Brain pericyte (primary cell): ENCODE results near the gene TMEM263.
"Not testable (repeated sequence)": the region's sequence is repeated elsewhere in the genome, so short reads cannot be mapped to it uniquely, and the experiment has no call there.

Source experiments
- DNase-seq: peaks from one replicate; pipeline ENCODE4 v3.0.0-alpha.2; 2012; ENCODE audit warnings: low read depth, low spot score

TMEM263 gene

DNA sequence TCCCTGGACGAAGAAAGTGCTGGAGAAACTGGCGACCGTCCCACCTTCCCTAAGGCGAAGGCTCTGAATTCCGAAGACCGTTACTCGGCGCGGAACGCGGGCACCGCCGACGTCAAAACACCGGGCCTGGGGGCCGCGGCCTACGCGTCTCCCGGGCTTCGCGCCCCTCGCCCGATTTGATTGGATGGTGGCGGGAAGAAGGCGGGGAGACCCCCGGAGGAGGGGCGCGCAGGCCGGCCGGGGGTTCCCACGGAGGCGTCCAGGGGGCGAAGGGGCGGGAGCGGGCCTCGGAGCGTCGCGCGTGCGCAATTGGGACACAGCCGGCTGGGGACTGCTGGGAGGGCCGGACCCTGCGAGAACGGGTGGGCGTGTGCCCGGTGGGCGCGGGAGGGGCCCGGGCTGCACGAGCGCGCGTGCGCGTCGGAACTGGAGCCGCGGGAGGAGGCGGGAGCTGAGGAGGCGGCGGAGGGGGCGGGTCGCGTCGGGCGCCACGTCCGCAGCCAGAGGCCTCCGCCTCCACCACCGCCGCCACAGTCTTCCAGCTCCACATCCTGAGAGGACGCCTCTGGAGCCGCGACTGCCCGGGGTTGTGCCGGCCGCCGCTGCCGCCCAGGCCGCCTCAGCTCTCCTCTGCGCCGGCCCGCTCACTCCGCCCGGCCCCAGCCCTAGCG, at the start of gene TMEM263:
TSS of gene TMEM263 (plus strand) at position 531 of the 671 bp plus-strand sequence. CDS start 11,210 bp downstream, outside the sequence.
- DNase-seq = peak; percentile 91

GRCh38 chr12:106906715-106907114, 49.0 kb upstream of the TMEM263 start:
- DNase-seq = no peak

DNA sequence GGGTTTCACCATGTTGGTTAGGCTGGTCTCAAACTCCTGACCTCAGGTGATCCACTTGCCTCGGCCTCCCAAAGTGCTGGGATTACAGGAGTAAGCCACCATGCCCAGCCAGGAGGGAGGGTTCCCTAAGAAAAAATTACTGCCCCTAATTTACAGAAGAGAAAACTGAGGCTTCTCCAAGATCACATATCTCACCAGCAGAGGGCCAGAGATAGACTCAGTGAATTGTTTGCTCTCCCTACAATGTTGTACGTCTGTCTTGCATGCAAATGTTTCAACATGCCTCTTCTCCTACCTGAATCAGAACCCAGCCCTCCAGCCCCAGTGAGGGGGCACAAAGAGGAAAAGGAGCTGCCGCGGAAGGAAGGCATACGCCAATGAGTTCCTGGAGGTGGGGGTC, 48.3 kb upstream of the TMEM263 start:
- no peak for DNase-seq

DNA sequence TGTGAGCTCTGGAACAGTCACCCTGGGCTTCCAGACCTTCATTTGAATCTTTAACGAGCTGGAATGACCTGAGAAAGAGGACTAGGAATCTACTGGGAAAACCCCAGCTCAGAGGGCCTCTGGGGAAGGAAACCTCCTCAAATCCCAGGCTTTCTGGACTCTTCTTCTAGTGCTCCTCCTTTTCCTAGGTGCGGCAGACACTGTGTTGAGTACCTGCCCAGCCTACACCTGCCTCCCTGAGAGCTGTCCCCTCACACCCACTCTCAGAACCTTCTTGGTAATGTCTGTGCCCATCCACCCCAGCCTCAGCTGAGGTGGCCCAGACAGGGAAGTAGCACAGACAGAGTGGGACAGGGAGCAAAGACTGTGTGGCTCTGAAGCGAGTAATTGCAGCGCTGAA, 47.9 kb upstream of the TMEM263 start:
- DNase-seq = no peak

GRCh38 chr12:106908561-106908960, 47.1 kb upstream of the TMEM263 start:
- DNase-seq = no peak

- no peak for DNase-seq
Measured at GRCh38 chr12:106910202-106910601, 45.5 kb upstream of the TMEM263 start.

DNA sequence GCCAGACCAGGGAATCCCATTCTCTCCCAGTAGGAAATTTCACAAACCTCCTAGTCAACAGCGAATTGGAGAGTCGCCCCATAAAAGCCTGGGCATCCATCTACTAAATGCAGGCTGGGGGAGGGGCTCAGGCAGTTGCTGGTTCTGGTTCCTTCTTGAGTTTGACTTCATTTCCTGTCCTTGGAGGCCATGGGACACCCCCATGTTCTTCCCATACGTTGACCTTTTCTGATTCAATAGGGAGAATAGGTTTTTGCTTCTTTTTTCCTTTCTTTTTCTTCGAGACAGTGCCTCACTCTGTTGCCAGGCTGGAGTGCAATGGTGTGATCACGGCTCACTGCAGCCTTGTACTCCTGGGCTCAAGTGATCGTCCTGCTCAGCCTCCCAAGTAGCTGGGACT, 44.1 kb upstream of the TMEM263 start:
- DNase-seq = no peak

GRCh38 chr12:106913456-106913855, 42.3 kb upstream of the TMEM263 start:
- DNase-seq = no peak

- no peak for DNase-seq
Measured at GRCh38 chr12:106914796-106915634, 40.7 kb upstream of the TMEM263 start.

DNA sequence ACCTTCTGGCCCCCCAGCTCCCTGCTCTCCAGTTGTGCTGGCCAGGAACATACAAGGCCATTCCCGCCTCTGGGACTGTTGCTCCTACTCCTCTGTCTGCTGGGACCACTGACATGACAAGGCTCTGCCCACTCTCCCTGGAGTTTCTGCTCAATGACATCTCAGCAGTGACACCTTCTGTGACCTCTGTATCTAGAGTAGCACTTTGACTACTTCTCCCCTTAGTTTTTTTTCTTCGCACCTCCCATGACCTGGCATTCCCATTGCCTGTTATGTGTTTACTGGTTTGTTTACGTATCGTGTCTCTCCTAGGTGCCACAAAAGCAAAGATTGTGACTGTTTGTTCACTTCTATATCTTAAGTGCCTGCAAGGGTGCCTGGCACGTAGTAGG, 40.1 kb upstream of the TMEM263 start:
- no peak for DNase-seq

GRCh38 chr12:106917503-106917902, 38.2 kb upstream of the TMEM263 start:
- DNase-seq = no peak

DNA sequence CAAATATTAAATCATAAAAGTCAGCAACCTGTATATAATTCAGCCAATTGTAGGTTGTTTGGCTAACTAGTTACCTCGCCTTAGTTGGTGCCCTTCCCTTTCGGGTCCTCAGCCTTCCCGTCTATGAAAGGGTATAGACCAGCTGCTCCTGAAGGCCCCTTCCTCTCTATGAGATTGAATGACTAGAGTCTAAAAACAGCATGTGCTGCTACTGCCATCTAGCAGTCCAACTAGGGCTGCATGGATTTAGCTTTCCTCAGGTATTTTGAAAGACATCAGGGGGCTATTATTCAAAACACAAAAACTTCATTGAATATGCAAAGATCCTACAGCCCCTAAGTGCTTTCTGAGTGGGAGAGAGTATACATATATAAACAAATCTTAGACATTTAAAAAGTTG, 37.0 kb upstream of the TMEM263 start:
- DNase-seq = no peak

GRCh38 chr12:106919910-106920544, 35.7 kb upstream of the TMEM263 start:
- peak; percentile 27 for DNase-seq

GRCh38 chr12:106921976-106922375, 33.7 kb upstream of the TMEM263 start:
- DNase-seq = not testable (repeated sequence)

DNA sequence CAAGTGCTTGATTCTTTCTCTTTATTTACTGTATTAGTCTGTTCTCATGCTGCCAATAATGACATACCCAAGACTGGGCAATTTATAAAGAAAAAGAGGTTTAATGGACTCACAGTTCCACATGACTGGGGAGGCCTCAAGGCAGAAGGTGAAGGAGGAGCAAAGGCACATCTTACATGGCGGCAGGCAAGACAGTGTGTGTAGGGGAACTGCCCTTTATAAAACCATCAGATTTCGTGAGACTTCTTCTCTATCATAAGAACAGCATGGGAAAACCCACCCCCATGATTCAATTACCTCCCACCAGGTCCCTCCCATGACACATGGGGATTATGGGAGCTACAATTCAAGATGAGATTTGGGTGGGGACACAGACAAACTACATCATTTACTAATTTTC, 32.1 kb upstream of the TMEM263 start:
- not testable (repeated sequence) for DNase-seq

DNA sequence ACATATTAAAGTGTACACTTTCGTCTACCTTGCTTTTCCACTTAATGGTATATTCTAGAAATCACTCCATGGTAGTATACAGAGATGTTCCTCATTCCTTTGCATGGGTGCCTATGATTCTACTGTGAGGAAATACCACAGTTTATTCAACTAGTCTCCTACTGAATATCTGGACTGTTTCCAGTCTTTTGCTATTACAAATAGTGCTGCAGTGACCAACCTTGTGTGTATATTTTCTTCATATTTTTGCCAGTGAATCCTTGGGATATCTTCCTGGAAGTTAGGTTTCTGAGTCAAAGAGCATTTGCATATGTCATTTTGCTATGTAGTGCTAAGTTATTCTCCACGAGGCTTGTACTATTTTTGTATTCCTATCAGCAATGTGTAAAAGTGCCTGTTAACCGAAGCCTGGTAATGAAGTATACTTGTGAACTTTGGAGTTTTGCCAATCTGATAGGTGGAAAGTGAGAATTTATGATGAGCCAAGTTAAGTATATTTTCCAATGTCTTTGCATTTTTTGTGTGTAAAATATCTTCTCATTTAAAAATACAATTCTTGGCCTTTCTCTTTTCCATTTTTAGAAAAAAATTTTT, 31.3 kb upstream of the TMEM263 start:
- no peak for DNase-seq

GRCh38 chr12:106926657-106927056, 29.1 kb upstream of the TMEM263 start:
- no peak for DNase-seq

DNA sequence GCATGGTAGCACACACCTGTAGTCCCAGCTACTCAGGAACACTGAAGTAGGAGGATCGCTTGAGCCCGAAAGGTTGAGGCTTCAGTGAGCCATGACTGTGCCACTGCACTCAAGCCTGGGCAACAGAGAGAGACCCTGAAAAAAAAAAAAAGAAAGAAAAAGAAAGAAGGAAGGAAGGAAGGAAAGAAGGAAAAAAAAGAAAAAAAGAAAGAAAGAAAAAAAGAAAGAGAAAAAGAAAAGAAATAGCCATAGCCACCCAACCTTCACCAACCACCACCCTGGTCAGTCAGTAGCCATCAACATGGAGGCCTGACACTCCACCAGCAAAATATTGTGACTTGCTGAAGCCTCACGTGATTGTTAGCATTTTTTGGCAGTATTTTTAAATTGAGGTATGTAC, 21.4 kb upstream of the TMEM263 start:
- DNase-seq = no peak

GRCh38 chr12:106941481-106942156, 14.1 kb upstream of the TMEM263 start:
- DNase-seq = no peak

GRCh38 chr12:106942775-106943174, 12.9 kb upstream of the TMEM263 start:
- DNase-seq = no peak

DNA sequence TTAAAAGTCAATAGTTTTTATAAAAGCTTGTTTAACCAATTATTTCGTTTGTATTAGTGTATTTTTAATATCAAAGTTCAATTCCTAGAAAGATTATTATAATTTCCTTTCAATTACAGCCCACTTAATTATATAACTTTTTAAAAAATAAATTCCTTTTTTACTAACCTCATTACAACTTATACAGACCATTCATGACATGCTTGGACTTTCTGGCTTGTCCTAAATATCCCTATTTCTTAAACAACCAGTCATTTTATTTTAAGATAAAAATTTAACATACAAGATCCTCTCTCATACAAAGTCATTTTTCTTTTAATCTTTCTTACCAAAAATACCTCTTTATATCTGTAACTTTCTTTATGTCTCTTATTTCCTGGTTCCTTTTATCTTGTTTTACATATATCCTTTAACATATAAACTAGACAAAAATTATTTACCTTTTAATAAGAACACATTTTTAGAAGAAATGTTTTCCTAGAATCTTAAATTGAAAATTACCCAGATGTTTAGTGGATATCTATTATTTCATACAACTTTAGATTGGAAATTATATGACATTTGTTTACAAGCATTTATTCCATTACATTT, 10.4 kb upstream of the TMEM263 start:
- no peak for DNase-seq
